ENCODE results near the gene DIPK2A.

The DIPK2A gene

DNA sequence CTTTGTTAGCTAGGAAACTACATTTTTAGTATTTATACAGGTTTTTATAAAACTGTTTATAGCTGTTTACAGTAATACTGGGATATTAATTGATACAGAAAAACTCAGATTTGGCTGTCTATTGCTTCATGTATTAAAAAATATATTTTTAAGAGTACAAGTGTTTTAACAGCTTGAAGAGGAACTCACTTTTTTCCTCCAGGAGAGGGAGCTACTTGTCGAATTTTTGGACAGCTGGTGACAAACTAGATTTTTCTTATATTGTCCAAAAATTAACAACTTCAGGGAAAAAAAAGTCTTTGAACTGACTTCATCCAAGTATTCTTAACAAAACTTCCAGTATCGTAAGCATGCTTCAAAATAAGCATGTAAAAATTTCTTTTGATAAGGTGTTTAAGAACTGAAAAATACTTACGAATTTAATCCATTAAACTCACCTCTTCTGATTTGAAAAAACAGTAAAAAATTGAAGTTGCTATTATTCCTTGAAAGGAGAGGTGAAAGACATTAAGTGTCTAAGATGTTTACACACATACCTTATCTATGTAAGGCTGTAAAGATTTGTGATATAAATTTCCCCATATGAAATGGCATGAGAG lies 4.0 kb downstream of the DIPK2A start:
- Histone ChIP-seq H3K9me3 (ENCODE audit: control insufficient read depth, low read length) (no peaks in the 10 kb centered on the region), H3K27me3 (replicated peaks; ENCODE audit: control insufficient read depth, insufficient read depth, low read length) (no peaks in the 10 kb centered on the region), H3K36me3 (ENCODE audit: control insufficient read depth, insufficient read depth, low read length, severe bottlenecking) (no peaks in the 10 kb centered on the region), H3K4me3 (ENCODE audit: low read length) (no peak overlapping the region), H3K9ac (ENCODE audit: low read length) (peak overlapping the region; percentile 92), H3K4me1 (ENCODE audit: control insufficient read depth, insufficient read depth, low read length) (peaks cover 37% of the 10 kb centered on the region)
- DNase-seq (ENCODE audit: low read depth): peak; percentile 90

DNA sequence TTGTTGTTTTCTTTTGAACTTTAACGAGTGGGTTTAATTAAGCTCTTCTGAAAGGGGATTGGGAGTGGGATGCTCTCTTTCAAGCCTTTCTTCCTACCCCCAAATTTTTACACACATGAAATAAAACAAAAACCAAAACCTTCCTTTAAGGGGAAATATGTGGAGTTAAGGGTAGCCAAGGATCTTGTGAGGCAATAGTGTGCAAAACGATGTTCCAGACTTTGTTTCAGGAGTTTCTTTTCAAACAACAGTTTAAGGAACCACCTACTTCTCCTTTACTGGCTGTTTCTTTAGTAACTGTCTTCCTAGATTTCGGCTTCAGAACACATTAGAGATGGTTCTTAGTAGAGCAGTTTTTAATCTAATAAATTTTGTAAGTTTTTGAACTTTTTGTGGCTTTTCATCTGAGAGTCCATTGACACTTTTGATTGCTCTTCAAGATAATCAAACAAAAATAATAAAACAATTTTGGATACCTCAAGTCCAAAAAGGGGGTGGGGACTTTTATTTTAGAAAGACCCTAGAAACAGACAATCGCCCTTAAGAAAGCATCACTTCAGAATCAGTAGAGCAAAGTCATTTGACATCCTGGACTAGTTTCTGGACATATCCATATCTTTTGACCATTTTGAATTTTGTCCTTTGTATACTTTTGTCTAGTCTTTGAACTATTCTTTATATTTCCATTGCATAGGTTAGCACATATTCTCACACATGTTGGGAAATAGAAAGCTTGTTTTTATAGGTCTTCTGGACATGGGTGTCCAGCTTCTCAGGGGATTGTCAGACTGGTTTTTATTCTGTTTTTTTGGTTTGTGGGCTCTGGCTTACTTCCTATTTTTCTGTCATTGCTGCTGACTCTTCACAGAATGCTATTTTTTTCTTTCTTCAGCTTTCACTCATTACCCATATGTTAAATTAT lies 6.0 kb downstream of the DIPK2A start:
- Histone ChIP-seq H3K9ac (ENCODE audit: low read length) (no peak overlapping the region), H3K4me1 (ENCODE audit: control insufficient read depth, insufficient read depth, low read length) (peaks cover 36% of the 10 kb centered on the region), H3K4me3 (ENCODE audit: low read length) (peak overlapping the region; percentile 48), H3K9me3 (ENCODE audit: control insufficient read depth, low read length) (no peaks in the 10 kb centered on the region), H3K27me3 (replicated peaks; ENCODE audit: control insufficient read depth, insufficient read depth, low read length) (no peaks in the 10 kb centered on the region), H3K36me3 (ENCODE audit: control insufficient read depth, insufficient read depth, low read length, severe bottlenecking) (no peaks in the 10 kb centered on the region)
- peak; percentile 61 for DNase-seq (ENCODE audit: low read depth)

DNA sequence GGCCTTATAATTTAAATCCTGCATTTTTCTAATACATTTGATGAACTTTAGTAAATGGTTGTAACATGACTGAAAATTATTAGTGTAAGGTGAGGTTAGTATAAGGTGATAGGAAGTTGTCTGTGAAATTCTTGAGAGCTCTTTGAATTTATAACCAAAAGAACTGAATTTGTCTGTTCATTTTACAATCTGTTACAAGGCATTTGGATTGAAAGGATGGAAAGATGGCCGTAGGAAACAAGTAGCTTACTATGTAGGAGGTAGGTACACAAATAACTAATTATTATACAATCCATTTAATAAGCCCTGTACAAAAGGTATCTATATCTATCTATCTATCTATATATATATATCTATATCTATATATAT lies 6.6 kb downstream of the DIPK2A start:
- DNase-seq (ENCODE audit: low read depth): peak; percentile 4
- H3K4me3 ChIP-seq (ENCODE audit: low read length): peak overlapping the region; percentile 48
- no peak overlapping the region for H3K9ac ChIP-seq (ENCODE audit: low read length)
- H3K4me1 ChIP-seq (ENCODE audit: control insufficient read depth, insufficient read depth, low read length): peaks cover 36% of the 10 kb centered on the region
- H3K27me3 ChIP-seq (replicated peaks; ENCODE audit: control insufficient read depth, insufficient read depth, low read length): no peaks in the 10 kb centered on the region
- H3K36me3 ChIP-seq (ENCODE audit: control insufficient read depth, insufficient read depth, low read length, severe bottlenecking): no peaks in the 10 kb centered on the region
- H3K9me3 ChIP-seq (ENCODE audit: control insufficient read depth, low read length): no peaks in the 10 kb centered on the region

DNA sequence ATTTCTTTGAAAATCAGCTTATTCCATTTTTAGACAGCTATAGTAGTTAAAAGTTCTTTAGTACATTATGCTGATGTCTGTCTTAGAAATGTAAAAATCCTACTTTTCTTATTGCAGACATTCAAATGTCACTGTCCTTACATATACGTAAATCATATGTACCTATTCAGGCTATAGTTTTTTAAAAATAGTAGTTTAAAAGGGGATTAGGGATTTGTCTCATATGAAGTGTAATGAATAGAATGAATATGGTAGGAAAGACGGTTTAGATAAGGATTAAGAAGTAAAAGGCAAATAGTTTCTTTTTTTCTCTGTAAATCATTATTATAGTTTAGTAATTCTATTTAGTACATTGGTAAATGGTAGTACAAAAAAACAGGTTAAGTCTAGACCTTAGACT lies 7.4 kb downstream of the DIPK2A start:
- no peaks in the 10 kb centered on the region for H3K36me3 ChIP-seq (ENCODE audit: control insufficient read depth, insufficient read depth, low read length, severe bottlenecking)
- peaks cover 35% of the 10 kb centered on the region for H3K4me1 ChIP-seq (ENCODE audit: control insufficient read depth, insufficient read depth, low read length)
- H3K4me3 ChIP-seq (ENCODE audit: low read length): no peak overlapping the region
- no peak overlapping the region for H3K9ac ChIP-seq (ENCODE audit: low read length)
- H3K27me3 ChIP-seq (replicated peaks; ENCODE audit: control insufficient read depth, insufficient read depth, low read length): no peaks in the 10 kb centered on the region
- no peak for DNase-seq (ENCODE audit: low read depth)
- H3K9me3 ChIP-seq (ENCODE audit: control insufficient read depth, low read length): no peaks in the 10 kb centered on the region

DNA sequence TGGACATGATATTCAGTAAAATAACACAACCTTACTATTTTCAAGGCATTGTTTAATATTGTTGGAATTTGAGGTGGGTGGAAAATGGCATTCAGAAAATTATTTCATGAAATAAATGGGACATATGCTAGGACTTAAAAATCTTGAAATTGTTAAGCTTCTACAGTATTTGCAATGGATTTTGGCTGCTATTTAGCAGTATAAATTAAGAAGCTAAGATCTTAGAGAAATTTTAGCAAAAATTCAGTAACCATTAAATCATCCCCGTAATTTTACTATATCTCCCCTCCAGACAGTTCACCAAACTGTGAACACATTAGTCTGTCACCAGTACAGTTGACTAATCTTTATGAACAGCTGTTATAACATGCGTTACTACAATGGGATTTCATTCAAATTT lies 8.2 kb downstream of the DIPK2A start:
- Histone ChIP-seq H3K9ac (ENCODE audit: low read length) (no peak overlapping the region), H3K4me3 (ENCODE audit: low read length) (no peak overlapping the region), H3K27me3 (replicated peaks; ENCODE audit: control insufficient read depth, insufficient read depth, low read length) (no peaks in the 10 kb centered on the region), H3K4me1 (ENCODE audit: control insufficient read depth, insufficient read depth, low read length) (peaks cover 29% of the 10 kb centered on the region), H3K9me3 (ENCODE audit: control insufficient read depth, low read length) (no peaks in the 10 kb centered on the region), H3K36me3 (ENCODE audit: control insufficient read depth, insufficient read depth, low read length, severe bottlenecking) (no peaks in the 10 kb centered on the region)
- DNase-seq (ENCODE audit: low read depth): peak; percentile 56

DNA sequence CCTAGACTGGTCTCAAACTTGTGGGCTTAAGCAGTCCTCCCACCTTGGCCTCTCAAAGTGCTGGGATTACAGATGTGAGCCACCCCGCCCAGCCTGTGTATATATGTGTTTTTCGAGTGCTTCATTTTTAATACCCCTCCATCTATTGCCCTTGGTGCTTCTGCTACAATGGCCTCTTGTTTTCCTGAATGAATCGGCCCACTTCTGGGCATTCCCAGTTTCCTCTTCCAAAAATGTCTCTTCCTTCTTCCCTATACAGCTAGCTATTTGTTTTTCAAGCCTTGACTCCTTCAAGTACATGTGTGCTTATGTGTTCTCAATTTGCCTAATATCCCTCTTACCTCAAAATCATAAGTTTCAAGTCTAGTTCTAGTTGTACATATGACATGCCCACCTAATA lies 16.7 kb downstream of the DIPK2A start:
- H3K36me3 ChIP-seq (ENCODE audit: control insufficient read depth, insufficient read depth, low read length, severe bottlenecking): peaks cover 5% of the 10 kb centered on the region

DNA sequence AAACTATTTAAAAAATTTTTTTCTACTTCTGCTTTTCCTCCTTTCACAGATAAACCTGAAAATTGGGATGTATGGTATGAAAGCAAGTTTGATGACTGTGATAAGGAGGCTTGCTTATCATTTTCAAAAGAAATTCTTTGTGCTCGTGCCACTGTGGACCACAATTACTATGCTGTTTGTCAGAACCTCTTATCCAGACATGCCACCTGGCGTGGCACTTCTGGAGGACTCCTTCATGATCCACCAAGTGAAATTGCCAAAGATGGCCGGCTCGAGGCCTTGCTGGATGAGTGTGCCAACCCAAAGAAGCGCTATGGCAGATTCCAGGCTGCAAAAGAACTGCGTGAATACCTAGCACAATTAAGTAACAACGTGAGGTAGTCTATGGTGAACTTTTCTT lies 17.8 kb downstream of the DIPK2A start:
- no peaks in the 10 kb centered on the region for H3K27me3 ChIP-seq (replicated peaks; ENCODE audit: control insufficient read depth, insufficient read depth, low read length)
- H3K4me1 ChIP-seq (ENCODE audit: control insufficient read depth, insufficient read depth, low read length): peaks cover 4% of the 10 kb centered on the region
- no peaks in the 10 kb centered on the region for H3K9me3 ChIP-seq (ENCODE audit: control insufficient read depth, low read length)
- DNase-seq (ENCODE audit: low read depth): no peak
- peaks cover 5% of the 10 kb centered on the region for H3K36me3 ChIP-seq (ENCODE audit: control insufficient read depth, insufficient read depth, low read length, severe bottlenecking)
- H3K9ac ChIP-seq (ENCODE audit: low read length): no peak overlapping the region
- no peak overlapping the region for H3K4me3 ChIP-seq (ENCODE audit: low read length)

More for the DNA sequence above, 16.7 kb downstream of the DIPK2A start:
- Histone ChIP-seq H3K4me3 (ENCODE audit: low read length) (no peak overlapping the region), H3K9ac (ENCODE audit: low read length) (no peak overlapping the region), H3K27me3 (replicated peaks; ENCODE audit: control insufficient read depth, insufficient read depth, low read length) (no peaks in the 10 kb centered on the region), H3K4me1 (ENCODE audit: control insufficient read depth, insufficient read depth, low read length) (peaks cover 4% of the 10 kb centered on the region), H3K9me3 (ENCODE audit: control insufficient read depth, low read length) (no peaks in the 10 kb centered on the region)
- DNase-seq (ENCODE audit: low read depth): no peak

DNA sequence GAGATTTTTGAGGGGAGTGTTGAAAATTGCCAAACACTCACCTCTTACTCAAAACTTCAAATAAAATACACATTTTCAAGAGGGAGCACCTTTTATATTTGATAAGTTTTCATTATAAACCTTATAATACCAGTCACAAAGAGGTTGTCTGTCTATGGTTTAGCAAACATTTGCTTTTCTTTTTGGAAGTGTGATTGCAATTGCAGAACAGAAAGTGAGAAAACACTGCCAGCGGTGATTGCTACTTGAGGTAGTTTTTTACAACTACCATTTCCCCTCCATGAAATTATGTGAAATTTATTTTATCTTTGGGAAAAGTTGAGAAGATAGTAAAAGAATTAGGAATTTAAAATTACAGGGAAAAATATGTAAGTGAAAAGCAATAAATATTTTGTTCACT lies 20.1 kb downstream of the DIPK2A start:
- Histone ChIP-seq H3K27me3 (replicated peaks; ENCODE audit: control insufficient read depth, insufficient read depth, low read length) (no peaks in the 10 kb centered on the region), H3K4me3 (ENCODE audit: low read length) (no peak overlapping the region), H3K9ac (ENCODE audit: low read length) (no peak overlapping the region), H3K4me1 (ENCODE audit: control insufficient read depth, insufficient read depth, low read length) (no peaks in the 10 kb centered on the region), H3K9me3 (ENCODE audit: control insufficient read depth, low read length) (no peaks in the 10 kb centered on the region), H3K36me3 (ENCODE audit: control insufficient read depth, insufficient read depth, low read length, severe bottlenecking) (peaks cover 5% of the 10 kb centered on the region)
- no peak for DNase-seq (ENCODE audit: low read depth)

DNA sequence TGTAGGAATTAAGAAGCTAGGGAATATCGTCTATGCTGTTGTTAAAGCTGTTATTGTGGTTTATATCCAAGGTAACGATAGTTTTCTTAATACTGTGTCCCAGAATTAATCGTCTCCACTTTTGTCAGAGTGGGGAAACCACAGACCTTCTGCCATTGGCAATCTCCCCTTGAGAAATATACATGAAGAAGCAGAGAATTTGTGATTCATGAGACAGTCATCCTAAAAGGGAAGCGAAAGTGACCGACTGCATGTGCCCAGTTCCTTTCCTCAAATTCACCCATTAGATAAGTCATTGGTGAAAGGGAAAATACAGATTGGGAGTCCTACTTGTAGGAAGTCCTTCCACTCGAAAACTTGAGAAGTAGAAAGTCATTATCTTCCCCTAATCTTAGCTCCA lies 26.6 kb downstream of the DIPK2A start:
- H3K4me3 ChIP-seq (ENCODE audit: low read length): no peak overlapping the region
- no peaks in the 10 kb centered on the region for H3K36me3 ChIP-seq (ENCODE audit: control insufficient read depth, insufficient read depth, low read length, severe bottlenecking)
- no peaks in the 10 kb centered on the region for H3K4me1 ChIP-seq (ENCODE audit: control insufficient read depth, insufficient read depth, low read length)
- no peaks in the 10 kb centered on the region for H3K27me3 ChIP-seq (replicated peaks; ENCODE audit: control insufficient read depth, insufficient read depth, low read length)
- H3K9me3 ChIP-seq (ENCODE audit: control insufficient read depth, low read length): no peaks in the 10 kb centered on the region
- no peak overlapping the region for H3K9ac ChIP-seq (ENCODE audit: low read length)
- DNase-seq (ENCODE audit: low read depth): peak; percentile 1

DNA sequence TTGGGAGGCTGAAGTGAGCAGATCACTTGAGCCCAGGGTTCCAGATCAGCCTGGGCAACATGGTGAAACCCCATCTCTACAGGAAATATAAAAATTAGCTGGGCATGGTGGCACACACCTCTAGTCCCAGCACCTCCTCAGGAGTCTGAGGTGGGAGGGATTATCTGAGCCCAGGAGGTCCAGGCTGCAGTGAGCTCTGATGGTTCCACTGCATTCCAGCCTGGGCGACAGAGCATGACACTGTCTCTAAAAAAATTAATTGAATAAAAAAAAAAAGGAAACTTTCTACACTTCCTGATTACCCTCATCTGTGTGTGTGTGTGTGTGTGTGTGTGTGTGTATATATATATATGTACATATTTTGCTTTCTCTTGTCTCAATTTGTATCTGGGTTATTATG lies 31.4 kb downstream of the DIPK2A start:
- DNase-seq (ENCODE audit: low read depth): no peak
- H3K4me3 ChIP-seq (ENCODE audit: low read length): no peak overlapping the region
- H3K9ac ChIP-seq (ENCODE audit: low read length): no peak overlapping the region
- H3K9me3 ChIP-seq (ENCODE audit: control insufficient read depth, low read length): no peaks in the 10 kb centered on the region
- H3K36me3 ChIP-seq (ENCODE audit: control insufficient read depth, insufficient read depth, low read length, severe bottlenecking): no peaks in the 10 kb centered on the region
- H3K27me3 ChIP-seq (replicated peaks; ENCODE audit: control insufficient read depth, insufficient read depth, low read length): no peaks in the 10 kb centered on the region
- H3K4me1 ChIP-seq (ENCODE audit: control insufficient read depth, insufficient read depth, low read length): no peaks in the 10 kb centered on the region

DNA sequence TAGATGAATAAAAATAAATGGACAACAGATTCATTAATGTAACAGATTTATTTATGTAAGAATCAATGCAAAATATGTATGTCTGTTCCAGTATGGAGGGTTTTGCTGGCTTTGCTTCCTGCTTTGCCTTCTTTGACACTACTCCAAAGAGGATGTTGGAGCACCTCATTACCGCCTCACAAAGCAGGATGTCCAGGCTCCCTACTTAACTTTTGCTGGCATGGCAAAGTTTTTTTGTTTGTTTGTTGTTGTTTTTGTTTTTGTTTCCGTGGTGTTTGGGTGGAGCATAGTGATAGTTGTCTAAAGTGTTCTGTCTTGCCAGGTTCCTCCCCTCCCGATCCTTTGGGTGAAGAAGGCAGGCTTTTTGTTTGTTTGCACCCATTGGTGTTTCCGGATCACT lies 38.7 kb downstream of the DIPK2A start:
- Histone ChIP-seq H3K27me3 (replicated peaks; ENCODE audit: control insufficient read depth, insufficient read depth, low read length) (no peaks in the 10 kb centered on the region), H3K4me3 (ENCODE audit: low read length) (no peak overlapping the region), H3K36me3 (ENCODE audit: control insufficient read depth, insufficient read depth, low read length, severe bottlenecking) (no peaks in the 10 kb centered on the region), H3K9ac (ENCODE audit: low read length) (no peak overlapping the region), H3K4me1 (ENCODE audit: control insufficient read depth, insufficient read depth, low read length) (no peaks in the 10 kb centered on the region), H3K9me3 (ENCODE audit: control insufficient read depth, low read length) (no peaks in the 10 kb centered on the region)
- no peak for DNase-seq (ENCODE audit: low read depth)
